Tibial nerve (tissue), 4 donors: Measurements from ENCODE around the gene USP25.

ENCODE experiments used
- EP300 ChIP-seq, 2 donors: sonication (generic); formaldehyde crosslinking; IDR thresholded peaks; one replicate each; pipeline ENCODE4 v1.6.1; 2017; ENCODE audit warnings: antibody characterized with exemption in 2 of 2, mild to moderate bottlenecking in 1 of 2
- POLR2A ChIP-seq, 2 donors: fragments of 450-650 bp; IDR thresholded peaks; one replicate each; pipeline ENCODE4 v1.6.1; 2017; ENCODE audit warnings: antibody characterized with exemption in 2 of 2, mild to moderate bottlenecking in 2 of 2, moderate library complexity in 2 of 2
- TF ChIP-seq, protein P1 (sequence below), 5 experiments: fragments of 200-600 bp in 3 of 5; fragments of 450-650 bp in 2 of 5; sonication (generic) in 3 of 5; IDR thresholded peaks; one replicate each; pipeline ENCODE4 v1.5.1; 2016 to 2019; ENCODE audit warnings: antibody characterized with exemption in 5 of 5, mild to moderate bottlenecking in 3 of 5, moderate library complexity in 2 of 5

DNA sequence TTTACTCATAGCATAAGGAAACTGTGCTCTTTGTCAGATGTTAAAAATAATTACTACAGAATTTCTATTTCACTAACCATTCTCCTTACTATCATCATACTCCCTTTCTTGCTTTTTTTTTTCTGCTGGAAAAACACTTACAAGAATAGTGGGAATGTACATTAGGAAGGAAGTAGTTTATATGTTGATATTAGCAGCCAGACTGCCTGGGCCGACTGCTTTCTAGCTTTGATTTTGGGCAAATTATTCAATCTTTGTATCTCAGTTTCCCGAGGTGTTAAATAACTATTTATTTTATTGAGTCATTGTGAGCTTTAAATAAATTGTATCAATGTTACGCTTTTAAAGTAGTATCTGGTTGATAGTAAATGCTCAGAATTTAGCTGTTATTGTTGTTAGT is 122.4 kb downstream of the USP25 start:
- TF ChIP-seq POLR2A (IDR thresholded peaks at IDR 0.05) (no peak), EP300 (IDR thresholded peaks at IDR 0.05) (no peak)
- TF ChIP-seq, protein P1, sequence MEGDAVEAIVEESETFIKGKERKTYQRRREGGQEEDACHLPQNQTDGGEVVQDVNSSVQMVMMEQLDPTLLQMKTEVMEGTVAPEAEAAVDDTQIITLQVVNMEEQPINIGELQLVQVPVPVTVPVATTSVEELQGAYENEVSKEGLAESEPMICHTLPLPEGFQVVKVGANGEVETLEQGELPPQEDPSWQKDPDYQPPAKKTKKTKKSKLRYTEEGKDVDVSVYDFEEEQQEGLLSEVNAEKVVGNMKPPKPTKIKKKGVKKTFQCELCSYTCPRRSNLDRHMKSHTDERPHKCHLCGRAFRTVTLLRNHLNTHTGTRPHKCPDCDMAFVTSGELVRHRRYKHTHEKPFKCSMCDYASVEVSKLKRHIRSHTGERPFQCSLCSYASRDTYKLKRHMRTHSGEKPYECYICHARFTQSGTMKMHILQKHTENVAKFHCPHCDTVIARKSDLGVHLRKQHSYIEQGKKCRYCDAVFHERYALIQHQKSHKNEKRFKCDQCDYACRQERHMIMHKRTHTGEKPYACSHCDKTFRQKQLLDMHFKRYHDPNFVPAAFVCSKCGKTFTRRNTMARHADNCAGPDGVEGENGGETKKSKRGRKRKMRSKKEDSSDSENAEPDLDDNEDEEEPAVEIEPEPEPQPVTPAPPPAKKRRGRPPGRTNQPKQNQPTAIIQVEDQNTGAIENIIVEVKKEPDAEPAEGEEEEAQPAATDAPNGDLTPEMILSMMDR (IDR thresholded peaks at IDR 0.05) = no peak
